GM12878 (cell line): ENCODE data around the gene FUT8. TPM values are rescaled to one million over a fixed set of nuclear protein-coding genes. Genes with fewer than 3 reads are reported as not detected.
A peak's percentile ranks its signal among the peaks of the same experiment; 100 is the strongest.

Source experiments
- CEBPB ChIP-seq, 2 experiments: fragments of 150-350 bp in 1 of 2; IDR thresholded peaks; 2 replicates each; pipeline ENCODE4 v1.6.1; 2012 to 2014; ENCODE audit warnings: low read depth in 2 of 2, low read length in 2 of 2, borderline replicate concordance in 1 of 2, inconsistent platforms in 1 of 2
- CREB1 ChIP-seq: IDR thresholded peaks from 2 replicates; pipeline ENCODE4 v1.6.1; 2012; ENCODE audit warnings: low read depth, mild to moderate bottlenecking, inconsistent platforms
- EZH2 ChIP-seq: IDR thresholded peaks from 2 replicates; pipeline ENCODE4 v1.6.1; 2012; ENCODE audit warnings: low read depth, mild to moderate bottlenecking, control low read depth, inconsistent platforms, low read length, borderline replicate concordance; ENCODE audit not compliant: control insufficient read depth
- GABPA ChIP-seq: IDR thresholded peaks from 2 replicates; pipeline ENCODE4 v1.6.1; 2014; ENCODE audit warnings: antibody characterized with exemption, low read depth, mild to moderate bottlenecking, inconsistent platforms
- IKZF1 ChIP-seq: fragments of 450-650 bp; conservative IDR thresholded peaks from 2 replicates; pipeline ENCODE4 v1.6.1; 2017; ENCODE audit warnings: antibody characterized with exemption, mild to moderate bottlenecking
- KDM1A ChIP-seq: fragments of 200-600 bp; sonication (generic); IDR thresholded peaks from 2 replicates; pipeline ENCODE4 v1.6.1; 2016; ENCODE audit warnings: borderline replicate concordance
- MEF2B ChIP-seq: fragments of 450-650 bp; IDR thresholded peaks from 2 replicates; pipeline ENCODE4 v1.6.1; 2018; ENCODE audit warnings: mild to moderate bottlenecking, moderate library complexity; ENCODE audit not compliant: partially characterized antibody, poor library complexity, severe bottlenecking
- MYB ChIP-seq: fragments of 150-350 bp; IDR thresholded peaks from 2 replicates; pipeline ENCODE4 v1.6.1; 2014; ENCODE audit warnings: mild to moderate bottlenecking, low read depth, low read length, borderline replicate concordance
- NFIC ChIP-seq: IDR thresholded peaks from 2 replicates; pipeline ENCODE4 v1.6.1; 2012; ENCODE audit warnings: low read depth, mild to moderate bottlenecking, inconsistent platforms, low read length, moderate library complexity
- RCOR1 ChIP-seq: conservative IDR thresholded peaks from 2 replicates; pipeline ENCODE4 v1.6.1; 2012; ENCODE audit warnings: low read depth, low read length, improper control_type of control experiment
- RELA ChIP-seq: fragments of 450-650 bp; IDR thresholded peaks from 2 replicates; pipeline ENCODE4 v1.8.0; 2014; ENCODE audit warnings: borderline replicate concordance; ENCODE audit not compliant: partially characterized antibody
- SKIL ChIP-seq: fragments of 450-650 bp; IDR thresholded peaks from 2 replicates; pipeline ENCODE4 v1.6.1; 2017; ENCODE audit warnings: mild to moderate bottlenecking, low read depth, inconsistent platforms; ENCODE audit not compliant: poor library complexity, severe bottlenecking
- SMARCA5 ChIP-seq: fragments of 450-650 bp; IDR thresholded peaks from 2 replicates; pipeline ENCODE4 v1.6.1; 2017; ENCODE audit warnings: mild to moderate bottlenecking
- SPI1 ChIP-seq: IDR thresholded peaks from 2 replicates; pipeline ENCODE4 v1.6.1; 2011; ENCODE audit warnings: low read depth, mild to moderate bottlenecking, low read length, moderate library complexity, borderline replicate concordance; ENCODE audit not compliant: insufficient read depth
- SUPT20H ChIP-seq: IDR thresholded peaks from 2 replicates; pipeline ENCODE4 v1.6.1; 2011; ENCODE audit warnings: low read depth, mild to moderate bottlenecking, low read length, moderate library complexity, borderline replicate concordance; ENCODE audit not compliant: control insufficient read depth
- YY1 ChIP-seq: IDR thresholded peaks from 2 replicates; pipeline ENCODE4 v1.6.1; 2011; ENCODE audit warnings: low read depth, mild to moderate bottlenecking, low read length
- ZBTB11 ChIP-seq: fragments of 450-650 bp; formaldehyde crosslinking; IDR thresholded peaks from 2 replicates; pipeline ENCODE4 v1.5.0; 2022; ENCODE audit warnings: mild to moderate bottlenecking, missing genetic modification characterization
- ZNF274 ChIP-seq: IDR thresholded peaks from one replicate; pipeline ENCODE4 v1.8.0; 2011; ENCODE audit not compliant: insufficient read length, insufficient read depth
- ZZZ3 ChIP-seq: IDR thresholded peaks from 2 replicates; pipeline ENCODE4 v1.6.1; 2011; ENCODE audit warnings: low read depth; ENCODE audit not compliant: control insufficient read depth, insufficient read length
- polyA plus RNA-seq, 11 experiments: library from polyadenylated mRNA; depleted of rRNA in 4 of 11; unstranded in 6 of 11; stranded (reverse) in 5 of 11; fragments of >200 nt; fragmentation: Nextera tagmentation in 4 of 11; fragmentation: Illumina TruSeq in 1 of 11; extraction: Ambion mirVana in 4 of 11; extraction: Trizol in 1 of 11; gene quantifications; 1 replicate in 1 of 11; 2 replicates in 10 of 11; pipeline versions ENCODE4 v1.2.1 to v1.2.3, GENCODE V29; 2011 to 2016; ENCODE audit warnings: inconsistent platforms in 2 of 11, missing spikeins in 2 of 11, low read depth in 1 of 11
- total RNA-seq, 4 experiments: library from RNA; depleted of rRNA in 3 of 4; stranded (reverse); fragments of >200 nt in 3 of 4; fragmentation: Illumina TruSeq in 1 of 4; extraction: Trizol in 1 of 4; gene quantifications; 2 replicates each; pipeline versions ENCODE4 v1.2.1 to v1.2.3, GENCODE V29; 2013 to 2021
- TF ChIP-seq, protein P1 (sequence below): fragments of 150-350 bp; IDR thresholded peaks from 2 replicates; pipeline ENCODE4 v1.6.1; 2016; ENCODE audit warnings: low read depth, low read length

Gene FUT8
- total and polyA plus RNA-seq, 10 of the 15 experiments (the other 5 are each of a cell fraction or from before 2014, with no cell fraction given): 21.3 to 106 (median 66.3) TPM

GRCh38 chr14:65462411-65462810 is 49.9 kb downstream of the FUT8 start (continued):
- TF ChIP-seq ZBTB11 (no peak), SUPT20H (no peak), IKZF1 (peak; percentile 27; the same call in 1 of the 2 replicates), YY1 (no peak), MYB (no peak), RELA (no peak), GABPA (peak; percentile 45; the same call in 1 of the 2 replicates), CEBPB (IDR thresholded peaks at IDR 0.05; ENCODE audit: borderline replicate concordance in 1 of 2, low read depth in 2 of 2, low read length in 2 of 2) (no peak), ZNF274 (no peak), CREB1 (peak; percentile 69), SKIL (peak; percentile 86), KDM1A (no peak), EZH2 (no peak), RCOR1 (no peak), SPI1 (no peak), ZZZ3 (no peak), SMARCA5 (no peak), MEF2B (peak; percentile 52), NFIC (peak; percentile 99)
- TF ChIP-seq, protein P1, sequence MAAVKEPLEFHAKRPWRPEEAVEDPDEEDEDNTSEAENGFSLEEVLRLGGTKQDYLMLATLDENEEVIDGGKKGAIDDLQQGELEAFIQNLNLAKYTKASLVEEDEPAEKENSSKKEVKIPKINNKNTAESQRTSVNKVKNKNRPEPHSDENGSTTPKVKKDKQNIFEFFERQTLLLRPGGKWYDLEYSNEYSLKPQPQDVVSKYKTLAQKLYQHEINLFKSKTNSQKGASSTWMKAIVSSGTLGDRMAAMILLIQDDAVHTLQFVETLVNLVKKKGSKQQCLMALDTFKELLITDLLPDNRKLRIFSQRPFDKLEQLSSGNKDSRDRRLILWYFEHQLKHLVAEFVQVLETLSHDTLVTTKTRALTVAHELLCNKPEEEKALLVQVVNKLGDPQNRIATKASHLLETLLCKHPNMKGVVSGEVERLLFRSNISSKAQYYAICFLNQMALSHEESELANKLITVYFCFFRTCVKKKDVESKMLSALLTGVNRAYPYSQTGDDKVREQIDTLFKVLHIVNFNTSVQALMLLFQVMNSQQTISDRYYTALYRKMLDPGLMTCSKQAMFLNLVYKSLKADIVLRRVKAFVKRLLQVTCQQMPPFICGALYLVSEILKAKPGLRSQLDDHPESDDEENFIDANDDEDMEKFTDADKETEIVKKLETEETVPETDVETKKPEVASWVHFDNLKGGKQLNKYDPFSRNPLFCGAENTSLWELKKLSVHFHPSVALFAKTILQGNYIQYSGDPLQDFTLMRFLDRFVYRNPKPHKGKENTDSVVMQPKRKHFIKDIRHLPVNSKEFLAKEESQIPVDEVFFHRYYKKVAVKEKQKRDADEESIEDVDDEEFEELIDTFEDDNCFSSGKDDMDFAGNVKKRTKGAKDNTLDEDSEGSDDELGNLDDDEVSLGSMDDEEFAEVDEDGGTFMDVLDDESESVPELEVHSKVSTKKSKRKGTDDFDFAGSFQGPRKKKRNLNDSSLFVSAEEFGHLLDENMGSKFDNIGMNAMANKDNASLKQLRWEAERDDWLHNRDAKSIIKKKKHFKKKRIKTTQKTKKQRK: no peak
